K562 (cell line): Measurements from ENCODE around the gene FIBP. TPM values are rescaled to one million over a fixed set of nuclear protein-coding genes. Genes with fewer than 3 reads are reported as not detected.

Experiments
- ARNT ChIP-seq, 2 experiments: fragments of 450-650 bp; IDR thresholded peaks; 2 replicates each; pipeline ENCODE4 v1.6.1; 2016; ENCODE audit warnings: mild to moderate bottlenecking in 1 of 2
- FOXP1 ChIP-seq: sonication (generic); formaldehyde crosslinking; IDR thresholded peaks from 2 replicates; pipeline ENCODE4 v1.8.0; 2022; ENCODE audit warnings: mild to moderate bottlenecking, missing genetic modification reagents
- HMG20B ChIP-seq: fragments of 250-450 bp; sonication (Bioruptor Pico); IDR thresholded peaks from 2 replicates; pipeline ENCODE4 v1.5.0; 2021; ENCODE audit warnings: mild to moderate bottlenecking
- KDM4B ChIP-seq, 2 experiments: fragments of 450-650 bp in 1 of 2; sonication (generic) in 1 of 2; IDR thresholded peaks; 2 replicates each; pipeline ENCODE4 v1.6.1; 2016 to 2017; ENCODE audit warnings: borderline replicate concordance in 2 of 2, antibody characterized with exemption in 1 of 2, low read depth in 1 of 2, mild to moderate bottlenecking in 1 of 2
- LEF1 ChIP-seq: fragments of 450-650 bp; IDR thresholded peaks from 2 replicates; pipeline ENCODE4 v1.6.1; 2016; ENCODE audit warnings: mild to moderate bottlenecking
- POU5F1 ChIP-seq: fragments of 150-350 bp; IDR thresholded peaks from 2 replicates; pipeline ENCODE4 v1.6.1; 2014; ENCODE audit warnings: borderline replicate concordance, low read length, low read depth, mild to moderate bottlenecking; ENCODE audit not compliant: partially characterized antibody
- RAD21 ChIP-seq, 2 experiments: fragments of 250-450 bp in 1 of 2; fragments of 450-650 bp in 1 of 2; sonication (Bioruptor Pico) in 1 of 2; formaldehyde crosslinking in 1 of 2; IDR thresholded peaks in 1 of 2; conservative IDR thresholded peaks in 1 of 2; 2 replicates each; pipeline versions ENCODE4 v1.4.0 to v1.8.0; 2020 to 2022; ENCODE audit warnings: mild to moderate bottlenecking in 2 of 2, moderate library complexity in 1 of 2
- RBBP5 ChIP-seq: fragments of 200-600 bp; sonication (generic); IDR thresholded peaks from 2 replicates; pipeline ENCODE4 v1.6.1; 2012; ENCODE audit warnings: borderline replicate concordance, mild to moderate bottlenecking, low read length, control low read depth, inconsistent platforms; ENCODE audit not compliant: insufficient read depth, poor library complexity, severe bottlenecking
- SIRT6 ChIP-seq: IDR thresholded peaks from one replicate; pipeline ENCODE4 v1.6.1; 2012; ENCODE audit warnings: low read depth, mild to moderate bottlenecking, control low read depth, inconsistent platforms, low read length, moderate library complexity
- SRF ChIP-seq, 2 experiments: fragments of 250-450, 450-650 bp in 1 of 2; sonication (Bioruptor Pico) in 1 of 2; sonication (generic) in 1 of 2; formaldehyde crosslinking; IDR thresholded peaks; 2 replicates each; pipeline versions ENCODE4 v1.5.0 to v1.5.1; 2020 to 2022; ENCODE audit warnings: mild to moderate bottlenecking in 1 of 2, missing genetic modification reagents in 1 of 2
- TSC22D4 ChIP-seq: fragments of 450-650 bp; IDR thresholded peaks from 2 replicates; pipeline ENCODE4 v1.6.1; 2016; ENCODE audit warnings: missing genetic modification characterization, missing biosample characterization, control low read depth
- ZC3H11A ChIP-seq: IDR thresholded peaks from 2 replicates; pipeline ENCODE4 v1.6.1; 2012; ENCODE audit warnings: low read depth, low read length, improper control_type of control experiment
- ZNF324 ChIP-seq: fragments of 250-450 bp; sonication (Bioruptor Pico); IDR thresholded peaks from 2 replicates; pipeline ENCODE4 v1.4.0; 2020; ENCODE audit warnings: mild to moderate bottlenecking
- ZNF696 ChIP-seq: fragments of 250-450 bp; sonication (Bioruptor Pico); conservative IDR thresholded peaks from 2 replicates; pipeline ENCODE4 v1.4.0; 2020; ENCODE audit warnings: mild to moderate bottlenecking, moderate library complexity
- ZNF717 ChIP-seq: fragments of 250-450 bp; sonication (Bioruptor Pico); IDR thresholded peaks from 2 replicates; pipeline ENCODE4 v1.5.0; 2021
- polyA plus RNA-seq, 8 experiments: library from polyadenylated mRNA; depleted of rRNA in 4 of 8; stranded (reverse) in 5 of 8; unstranded in 3 of 8; fragments of >200 nt; fragmentation: Nextera tagmentation in 2 of 8; fragmentation: Illumina TruSeq in 1 of 8; extraction: Ambion mirVana in 2 of 8; extraction: Trizol in 1 of 8; gene quantifications; 2 replicates each; pipeline versions ENCODE4 v1.2.1 to v1.2.3, GENCODE V29; 2011 to 2014; ENCODE audit warnings: inconsistent platforms in 1 of 8, missing spikeins in 1 of 8
- total RNA-seq, 7 experiments: library from RNA; depleted of rRNA in 6 of 7; stranded (reverse); fragments of >200 nt in 6 of 7; fragmentation: Illumina TruSeq in 2 of 7; extraction: Trizol in 2 of 7; gene quantifications; 2 replicates each; pipeline versions ENCODE4 v1.2.1 to v1.2.3, GENCODE V29; 2011 to 2021; ENCODE audit warnings: low replicate concordance in 1 of 7
- TF ChIP-seq, protein P1 (sequence below), 2 experiments: fragments of 150-350 bp in 1 of 2; IDR thresholded peaks; 2 replicates each; pipeline ENCODE4 v1.6.1; 2012 to 2016; ENCODE audit warnings: low read depth in 2 of 2, low read length in 2 of 2, mild to moderate bottlenecking in 1 of 2, moderate library complexity in 1 of 2
- TF ChIP-seq, protein P2 (sequence below), 2 experiments: fragments of 450-650 bp; conservative IDR thresholded peaks; 2 replicates each; pipeline ENCODE4 v1.6.1; 2017; ENCODE audit warnings: mild to moderate bottlenecking in 2 of 2, moderate library complexity in 2 of 2

The FIBP gene
- total and polyA plus RNA-seq, 9 of the 15 experiments (the other 6 are each of a cell fraction or from before 2014, with no cell fraction given), result 41.2 to 79.2 (median 48.6) TPM

DNA sequence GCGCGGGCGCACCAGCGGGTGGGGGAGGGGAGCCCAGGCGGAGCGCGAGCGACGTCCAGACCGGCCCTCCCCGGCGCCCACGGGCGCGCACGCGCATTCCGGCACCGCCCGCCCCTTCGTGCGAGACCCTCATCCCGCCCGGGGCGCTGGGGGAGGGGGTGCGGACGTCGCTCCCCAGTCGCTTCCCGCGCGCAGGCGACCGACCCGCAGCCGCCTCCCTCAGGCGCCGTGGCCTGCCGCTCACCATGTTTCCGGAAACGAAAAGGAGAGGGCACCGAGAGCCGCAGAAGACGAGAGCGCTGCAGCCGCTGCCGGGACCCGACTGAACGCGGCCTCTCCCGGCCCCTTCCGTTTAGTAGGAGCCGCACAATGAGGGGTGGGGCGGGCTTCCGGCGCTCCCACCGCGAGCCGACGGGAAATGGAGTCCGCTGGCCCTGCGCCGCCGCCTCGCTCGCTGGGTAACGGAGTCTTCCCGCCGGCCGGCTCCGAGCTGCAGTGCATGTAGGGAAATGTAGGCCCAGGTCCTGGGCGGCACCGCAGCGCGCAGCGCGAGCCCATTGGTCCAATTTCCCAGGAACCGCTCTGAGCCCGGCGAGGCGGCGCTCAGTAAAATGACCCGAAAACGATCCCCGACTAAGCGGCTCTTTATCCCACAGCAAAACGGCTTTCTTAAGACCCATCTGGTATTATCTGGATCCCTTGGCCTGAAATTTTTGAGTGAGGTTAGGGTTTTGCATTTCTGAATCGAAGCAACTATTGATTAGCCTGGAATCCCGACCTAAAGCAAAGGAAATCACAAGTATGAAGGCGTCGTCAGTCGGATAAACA, 30.2 kb downstream of the FIBP start, which contains the start of gene CFL1 (continued):
- TF ChIP-seq, protein P1, sequence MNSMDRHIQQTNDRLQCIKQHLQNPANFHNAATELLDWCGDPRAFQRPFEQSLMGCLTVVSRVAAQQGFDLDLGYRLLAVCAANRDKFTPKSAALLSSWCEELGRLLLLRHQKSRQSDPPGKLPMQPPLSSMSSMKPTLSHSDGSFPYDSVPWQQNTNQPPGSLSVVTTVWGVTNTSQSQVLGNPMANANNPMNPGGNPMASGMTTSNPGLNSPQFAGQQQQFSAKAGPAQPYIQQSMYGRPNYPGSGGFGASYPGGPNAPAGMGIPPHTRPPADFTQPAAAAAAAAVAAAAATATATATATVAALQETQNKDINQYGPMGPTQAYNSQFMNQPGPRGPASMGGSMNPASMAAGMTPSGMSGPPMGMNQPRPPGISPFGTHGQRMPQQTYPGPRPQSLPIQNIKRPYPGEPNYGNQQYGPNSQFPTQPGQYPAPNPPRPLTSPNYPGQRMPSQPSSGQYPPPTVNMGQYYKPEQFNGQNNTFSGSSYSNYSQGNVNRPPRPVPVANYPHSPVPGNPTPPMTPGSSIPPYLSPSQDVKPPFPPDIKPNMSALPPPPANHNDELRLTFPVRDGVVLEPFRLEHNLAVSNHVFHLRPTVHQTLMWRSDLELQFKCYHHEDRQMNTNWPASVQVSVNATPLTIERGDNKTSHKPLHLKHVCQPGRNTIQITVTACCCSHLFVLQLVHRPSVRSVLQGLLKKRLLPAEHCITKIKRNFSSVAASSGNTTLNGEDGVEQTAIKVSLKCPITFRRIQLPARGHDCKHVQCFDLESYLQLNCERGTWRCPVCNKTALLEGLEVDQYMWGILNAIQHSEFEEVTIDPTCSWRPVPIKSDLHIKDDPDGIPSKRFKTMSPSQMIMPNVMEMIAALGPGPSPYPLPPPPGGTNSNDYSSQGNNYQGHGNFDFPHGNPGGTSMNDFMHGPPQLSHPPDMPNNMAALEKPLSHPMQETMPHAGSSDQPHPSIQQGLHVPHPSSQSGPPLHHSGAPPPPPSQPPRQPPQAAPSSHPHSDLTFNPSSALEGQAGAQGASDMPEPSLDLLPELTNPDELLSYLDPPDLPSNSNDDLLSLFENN (IDR thresholded peaks at IDR 0.05; ENCODE audit: low read depth in 2 of 2, low read length in 2 of 2), result peak; percentile 38 to 83; a peak in 2 of 4 replicates
- TF ChIP-seq SIRT6 (no peak), HMG20B (CRISPR knock-in tag) (no peak), FOXP1 (CRISPR knock-in tag) (no peak), ZNF696 (CRISPR knock-in tag) (no peak), TSC22D4 (tag) (no peak), ZNF324 (CRISPR knock-in tag) (no peak), ZC3H11A (peak; percentile 40; the same call in 1 of the 2 replicates), RBBP5 (peak; percentile 72), RAD21 (CRISPR knock-in tag; conservative IDR thresholded peaks at IDR 0.05 in 1 of 2, IDR thresholded peaks at IDR 0.05 in 1 of 2) (no peak), ARNT (IDR thresholded peaks at IDR 0.05) (no peak), ZNF717 (no peak), KDM4B (IDR thresholded peaks at IDR 0.05; ENCODE audit: borderline replicate concordance in 2 of 2, low read depth in 1 of 2) (peak in 1 of 2 experiments; percentile 84; a peak in 1 of 4 replicates), SRF (CRISPR knock-in tag; IDR thresholded peaks at IDR 0.05) (peak; percentile 11 to 72; a peak in 2 of 4 replicates), POU5F1 (no peak), LEF1 (no peak)
- TF ChIP-seq, protein P2, sequence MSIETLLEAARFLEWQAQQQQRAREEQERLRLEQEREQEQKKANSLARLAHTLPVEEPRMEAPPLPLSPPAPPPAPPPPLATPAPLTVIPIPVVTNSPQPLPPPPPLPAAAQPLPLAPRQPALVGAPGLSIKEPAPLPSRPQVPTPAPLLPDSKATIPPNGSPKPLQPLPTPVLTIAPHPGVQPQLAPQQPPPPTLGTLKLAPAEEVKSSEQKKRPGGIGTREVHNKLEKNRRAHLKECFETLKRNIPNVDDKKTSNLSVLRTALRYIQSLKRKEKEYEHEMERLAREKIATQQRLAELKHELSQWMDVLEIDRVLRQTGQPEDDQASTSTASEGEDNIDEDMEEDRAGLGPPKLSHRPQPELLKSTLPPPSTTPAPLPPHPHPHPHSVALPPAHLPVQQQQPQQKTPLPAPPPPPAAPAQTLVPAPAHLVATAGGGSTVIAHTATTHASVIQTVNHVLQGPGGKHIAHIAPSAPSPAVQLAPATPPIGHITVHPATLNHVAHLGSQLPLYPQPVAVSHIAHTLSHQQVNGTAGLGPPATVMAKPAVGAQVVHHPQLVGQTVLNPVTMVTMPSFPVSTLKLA (conservative IDR thresholded peaks at IDR 0.05), result peak; percentile 47 to 52; a peak in 2 of 4 replicates
- TF ChIP-seq, all 486 proteins: peak for 140
